IMR-90 (cell line): Measurements from ENCODE around the gene CDC7. TPM values are rescaled to one million over a fixed set of nuclear protein-coding genes. Genes with fewer than 3 reads are reported as not detected.

Experiments used
- ATAC-seq: fragments of 200-7000 bp; cut with Tn5 transposase; 2 replicates; pipeline ENCODE4 v1.9.1; 2020; ENCODE audit warnings: low read depth, mild to moderate bottlenecking, moderate library complexity
- BruUV-seq: library from RNA; stranded (reverse); fragments of 400-500 nt; replicated peaks from 2 replicates; lab custom pipeline; 2021; lab: Mats Ljungman, UMichigan
- CTCF ChIA-PET: fragments of 300-600 bp; formaldehyde crosslinking; extraction: SDS; loops from one replicate; lab custom pipeline; 2021; ENCODE audit warnings: antibody characterized with exemption; lab: Yijun Ruan, JAX
- POLR2A ChIA-PET: fragments of 300-600 bp; sonication (Branson Sonifier 250); formaldehyde crosslinking; loops from one replicate; lab custom pipeline; 2022; ENCODE audit warnings: antibody characterized with exemption; ENCODE audit not compliant: unreplicated experiment; lab: Charles Lee
- DNase-seq: peaks from one replicate; pipeline ENCODE4 v3.0.0; 2013
- H2AFZ ChIP-seq: replicated peaks from 2 replicates; pipeline ENCODE3; 2013; ENCODE audit warnings: low read length, mild to moderate bottlenecking; ENCODE audit not compliant: poor library complexity
- H2AK5ac ChIP-seq: 2 replicates; pipeline ENCODE4 v1.6.1; 2013; ENCODE audit warnings: low read depth, low read length, inconsistent platforms
- H2AK9ac ChIP-seq: replicated peaks from 2 replicates; pipeline ENCODE3; 2013; ENCODE audit warnings: mild to moderate bottlenecking, low read depth, low read length, moderate library complexity; ENCODE audit not compliant: poor library complexity
- H2BK120ac ChIP-seq: 2 replicates; pipeline ENCODE4 v1.6.1; 2013; ENCODE audit warnings: low read depth, low read length, inconsistent platforms
- H2BK15ac ChIP-seq: 3 replicates; pipeline ENCODE4 v1.6.1; 2013; ENCODE audit warnings: low read depth, low read length, inconsistent platforms
- H2BK20ac ChIP-seq: 2 replicates; pipeline ENCODE4 v1.6.1; 2013; ENCODE audit warnings: low read depth, mild to moderate bottlenecking, inconsistent platforms, low read length, moderate library complexity
- H2BK5ac ChIP-seq: 2 replicates; pipeline ENCODE4 v1.6.1; 2013; ENCODE audit warnings: mild to moderate bottlenecking, low read depth, low read length, inconsistent platforms; ENCODE audit not compliant: poor library complexity, severe bottlenecking
- H3K14ac ChIP-seq: replicated peaks from 2 replicates; pipeline ENCODE4 v1.6.1; 2013; ENCODE audit warnings: low read depth, low read length, inconsistent platforms
- H3K18ac ChIP-seq: 2 replicates; pipeline ENCODE4 v1.6.1; 2013; ENCODE audit warnings: low read depth, low read length, control low read depth
- H3K23ac ChIP-seq: 2 replicates; pipeline ENCODE4 v1.6.1; 2013; ENCODE audit warnings: low read depth, low read length, inconsistent platforms
- H3K27ac ChIP-seq: 2 replicates; pipeline ENCODE4 v1.5.1; 2013; ENCODE audit warnings: mild to moderate bottlenecking, control low read depth, low read length; ENCODE audit not compliant: insufficient read depth
- H3K27me3 ChIP-seq: 2 replicates; pipeline ENCODE4 v1.6.1; 2013; ENCODE audit warnings: low read length; ENCODE audit not compliant: control insufficient read depth, insufficient read depth
- H3K36me3 ChIP-seq: 2 replicates; pipeline ENCODE4 v1.6.1; 2013; ENCODE audit warnings: low read length, mixed read lengths; ENCODE audit not compliant: control insufficient read depth, insufficient read depth
- H3K4ac ChIP-seq: 2 replicates; pipeline ENCODE4 v1.6.1; 2013; ENCODE audit warnings: low read depth, low read length, inconsistent platforms
- H3K4me1 ChIP-seq: 2 replicates; pipeline ENCODE4 v1.6.1; 2013; ENCODE audit warnings: low read length, mixed read lengths; ENCODE audit not compliant: control insufficient read depth, insufficient read depth
- H3K4me2 ChIP-seq: 2 replicates; pipeline ENCODE4 v1.6.1; 2013; ENCODE audit warnings: low read depth, mild to moderate bottlenecking, control low read depth, low read length, moderate library complexity
- H3K4me3 ChIP-seq: 2 replicates; pipeline ENCODE4 v1.5.1; 2013; ENCODE audit warnings: low read depth, mild to moderate bottlenecking, control low read depth, low read length, moderate library complexity; ENCODE audit not compliant: insufficient read depth
- H3K56ac ChIP-seq: 2 replicates; pipeline ENCODE4 v1.6.1; 2013; ENCODE audit warnings: low read length, inconsistent platforms; ENCODE audit not compliant: insufficient read depth; ENCODE audit errors: extremely low read depth
- H3K79me1 ChIP-seq, 2 experiments: 2 replicates each; pipeline ENCODE4 v1.6.1; 2013; ENCODE audit warnings: low read length in 2 of 2, inconsistent platforms in 1 of 2, low read depth in 1 of 2
- H3K9ac ChIP-seq: 2 replicates; pipeline ENCODE4 v1.6.1; 2013; ENCODE audit warnings: low read depth, low read length, control low read depth
- H3K9me1 ChIP-seq: 2 replicates; pipeline ENCODE4 v1.6.1; 2013; ENCODE audit warnings: low read length, inconsistent platforms; ENCODE audit not compliant: insufficient read depth
- H3K9me3 ChIP-seq: 2 replicates; pipeline ENCODE4 v1.6.1; 2013; ENCODE audit warnings: low read length; ENCODE audit not compliant: control insufficient read depth, insufficient read depth
- H4K20me1 ChIP-seq: 2 replicates; pipeline ENCODE4 v1.6.1; 2013; ENCODE audit warnings: low read length, inconsistent platforms; ENCODE audit not compliant: insufficient read depth
- H4K5ac ChIP-seq: 2 replicates; pipeline ENCODE4 v1.6.1; 2013; ENCODE audit warnings: mild to moderate bottlenecking, low read depth, low read length, control low read depth
- H4K8ac ChIP-seq, 2 experiments: 2 replicates each; pipeline ENCODE4 v1.6.1; 2013; ENCODE audit warnings: low read depth in 2 of 2, low read length in 2 of 2, control low read depth in 1 of 2, inconsistent platforms in 1 of 2
- H4K91ac ChIP-seq: 2 replicates; pipeline ENCODE4 v1.6.1; 2013; ENCODE audit warnings: low read depth, low read length, inconsistent platforms; ENCODE audit not compliant: insufficient read depth
- MAFK ChIP-seq: IDR thresholded peaks from 2 replicates; pipeline ENCODE4 v1.6.1; 2012; ENCODE audit warnings: low read depth, low read length, improper control_type of control experiment
- MAZ ChIP-seq: IDR thresholded peaks from 2 replicates; pipeline ENCODE4 v1.6.1; 2012; ENCODE audit warnings: low read depth, mild to moderate bottlenecking, low read length, improper control_type of control experiment, moderate library complexity, borderline replicate concordance
- NFE2L2 ChIP-seq: fragments of 150-350 bp; IDR thresholded peaks from 2 replicates; pipeline ENCODE4 v1.6.1; 2016; ENCODE audit warnings: low read depth, mild to moderate bottlenecking, low read length
- RFX5 ChIP-seq: IDR thresholded peaks from 2 replicates; pipeline ENCODE4 v1.8.0; 2012; ENCODE audit warnings: low read depth, mild to moderate bottlenecking, low read length, moderate library complexity
- WGBS, 2 experiments: methylation state at CpG; one replicate each; pipeline versions ENCODE4 v1.1.5 to v1.1.7; 2013; ENCODE audit warnings: missing lambda C conversion rate in 2 of 2; ENCODE audit not compliant: insufficient read length in 1 of 2; ENCODE audit errors: extremely low coverage in 2 of 2; 5-methylcytosine and 5-hydroxymethylcytosine counted together
- dilution Hi-C: fragments of 300-500 bp; cut with HindIII; formaldehyde crosslinking; loops from one replicate; pipeline ENCODE4 v1.14.3; 2018; ENCODE audit warnings: low sequenced_read_pairs; ENCODE audit not compliant: unreplicated experiment
- in situ Hi-C: fragments of 300-500 bp; cut with MboI; formaldehyde crosslinking; loops from 3 replicates; pipeline ENCODE4 v1.14.3; 2019; ENCODE audit warnings: low sequenced_read_pairs, inconsistent platforms, mixed read lengths
- intact Hi-C: fragments of 100-400 bp; cut with micrococcal nuclease; formaldehyde crosslinking; loops from 2 replicates; pipeline ENCODE4 v1.10.0; 2022
- polyA plus RNA-seq, 3 experiments: library from polyadenylated mRNA; depleted of rRNA; stranded (reverse); fragments of >200 nt; gene quantifications; 2 replicates each; pipeline ENCODE4 v1.2.3, GENCODE V29; 2012; ENCODE audit warnings: low replicate concordance in 1 of 3
- total RNA-seq: library from RNA; depleted of rRNA; stranded (reverse); fragments of >200 nt; gene quantifications from 2 replicates; pipeline ENCODE4 v1.2.3, GENCODE V29; 2012

CDC7 gene
- total and polyA plus RNA-seq, 2 of the 4 experiments (the other 2 are of a cell fraction), result 4.3 to 4.7 TPM

- intact Hi-C loops (no loop called here), dilution Hi-C loops (no loop called here), in situ Hi-C loops (no loop called here)
- no peaks in the 10 kb centered on the region for H3K9me1 ChIP-seq
- H4K20me1 ChIP-seq, result no peaks in the 10 kb centered on the region
- ChIA-PET POLR2A (no interaction called here), CTCF (no interaction called here)
- no peak overlapping the region for H4K8ac ChIP-seq
- H2BK5ac ChIP-seq, result no peak overlapping the region
- no peak overlapping the region for H3K4me2 ChIP-seq
- no peak overlapping the region for H3K23ac ChIP-seq
- H4K5ac ChIP-seq, result no peak overlapping the region
- H2BK120ac ChIP-seq, result no peak overlapping the region
- WGBS, 2 experiments, result no CpG with 5 or more reads among the region's 2 CpGs
- BruUV-seq, result no TSS peak
- H3K9ac ChIP-seq, result no peak overlapping the region
- H3K27me3 ChIP-seq, result peaks cover 17% of the 10 kb centered on the region
- no peak overlapping the region for H3K27ac ChIP-seq
- no peak for TF ChIP-seq NFE2L2
- no peak for TF ChIP-seq MAFK
- no peak for TF ChIP-seq MAZ
- TF ChIP-seq RFX5, result no peak
- no peak overlapping the region for H2AK5ac ChIP-seq
- no peak overlapping the region for H2BK20ac ChIP-seq
- H2AFZ ChIP-seq, result no peak overlapping the region
- H3K79me1 ChIP-seq, result no peaks in the 10 kb centered on the region
- no peak overlapping the region for H3K14ac ChIP-seq
- no peak overlapping the region for H3K18ac ChIP-seq
- H3K36me3 ChIP-seq, result no peaks in the 10 kb centered on the region
- no peak overlapping the region for H3K56ac ChIP-seq
- no peak overlapping the region for H2AK9ac ChIP-seq
- H3K9me3 ChIP-seq, result no peaks in the 10 kb centered on the region
- no peak overlapping the region for H2BK15ac ChIP-seq
- H3K4me1 ChIP-seq, result peaks cover 3% of the 10 kb centered on the region; the same call in 1 of the 2 replicates
- DNase-seq, result no peak
- no peak overlapping the region for H3K4me3 ChIP-seq
- no peak overlapping the region for H4K91ac ChIP-seq
- H3K4ac ChIP-seq, result no peak overlapping the region
- no peak for ATAC-seq
Measured at GRCh38 chr1:91549041-91549735, 48.5 kb downstream of the CDC7 start.
